Activated CD8-positive, alpha-beta T cell treated with anti-CD3 and anti-CD28 coated beads for 36 hours (primary cell): ENCODE data around the gene LIMS2. TPM values are rescaled to one million over a fixed set of nuclear protein-coding genes. Genes with fewer than 3 reads are reported as not detected.

Source experiments
- ATAC-seq: fragments of 200-7000 bp; cut with Tn5 transposase; one replicate; pipeline ENCODE4 v1.10.0; 2021; ENCODE audit warnings: mild to moderate bottlenecking, moderate library complexity
- CTCF ChIA-PET: fragments of 350-600 bp; sonication (Branson Sonifier 250); formaldehyde crosslinking; loops from one replicate; lab custom pipeline; 2021; ENCODE audit warnings: antibody characterized with exemption; lab: Charles Lee
- POLR2A ChIA-PET: fragments of 350-600 bp; sonication (Branson Sonifier 250); formaldehyde crosslinking; loops from one replicate; lab custom pipeline; 2021; ENCODE audit warnings: antibody characterized with exemption; lab: Charles Lee
- DNase-seq: peaks from one replicate; pipeline ENCODE4 v3.0.0-alpha.2; 2020
- H3K27ac Mint-ChIP-seq: one replicate; pipeline ENCODE4 v1.8.0; 2021; ENCODE audit warnings: mild to moderate bottlenecking, mixed read lengths
- H3K27me3 Mint-ChIP-seq: one replicate; pipeline ENCODE4 v1.8.0; 2021; ENCODE audit warnings: mixed read lengths
- H3K36me3 Mint-ChIP-seq: one replicate; pipeline ENCODE4 v1.8.0; 2021; ENCODE audit warnings: low read depth, mixed read lengths
- H3K4me1 Mint-ChIP-seq: one replicate; pipeline ENCODE4 v1.8.0; 2021; ENCODE audit warnings: low read depth, mixed read lengths
- H3K4me3 Mint-ChIP-seq: one replicate; pipeline ENCODE4 v1.8.0; 2021; ENCODE audit warnings: mild to moderate bottlenecking, moderate library complexity, mixed read lengths
- H3K9me3 Mint-ChIP-seq: one replicate; pipeline ENCODE4 v1.8.0; 2021; ENCODE audit warnings: mixed read lengths
- CTCF ChIP-seq: fragments of 200-600 bp; IDR thresholded peaks from one replicate; pipeline ENCODE4 v1.8.0; 2022; ENCODE audit warnings: antibody characterized with exemption, mild to moderate bottlenecking
- intact Hi-C: fragments of 100-400 bp; cut with micrococcal nuclease; formaldehyde crosslinking; loops from one replicate; pipeline ENCODE4 v1.10.0; 2022
- total RNA-seq, 2 experiments: library from RNA; stranded (reverse); gene quantifications; one replicate each; pipeline ENCODE4 v1.2.3, GENCODE V29; 2021

The LIMS2 gene
- total RNA-seq, 2 experiments from 2014 or later, result 22.1 to 23.6 TPM

GRCh38 chr2:127626917-127627739 is 48.2 kb downstream of the LIMS2 start:
- ATAC-seq (no peak), DNase-seq (no peak)
- Mint-ChIP-seq H3K36me3 (no peaks in the 10 kb centered on the region), H3K27ac (no peak overlapping the region), H3K4me3 (no peak overlapping the region), H3K9me3 (no peaks in the 10 kb centered on the region), H3K27me3 (no peaks in the 10 kb centered on the region), H3K4me1 (no peaks in the 10 kb centered on the region)
- CTCF ChIA-PET, result interaction anchor here (1.0 kb wide), 1 partner anchor 36 kb away, joined by 3 read pairs; no protein-coding TSS in a partner anchor
- TF ChIP-seq CTCF, result no peak
- POLR2A ChIA-PET, result no interaction called here
- intact Hi-C loops, result loop anchor here (5.0 kb wide), 1 partner anchor 35 kb away; no protein-coding TSS in a partner anchor

DNA sequence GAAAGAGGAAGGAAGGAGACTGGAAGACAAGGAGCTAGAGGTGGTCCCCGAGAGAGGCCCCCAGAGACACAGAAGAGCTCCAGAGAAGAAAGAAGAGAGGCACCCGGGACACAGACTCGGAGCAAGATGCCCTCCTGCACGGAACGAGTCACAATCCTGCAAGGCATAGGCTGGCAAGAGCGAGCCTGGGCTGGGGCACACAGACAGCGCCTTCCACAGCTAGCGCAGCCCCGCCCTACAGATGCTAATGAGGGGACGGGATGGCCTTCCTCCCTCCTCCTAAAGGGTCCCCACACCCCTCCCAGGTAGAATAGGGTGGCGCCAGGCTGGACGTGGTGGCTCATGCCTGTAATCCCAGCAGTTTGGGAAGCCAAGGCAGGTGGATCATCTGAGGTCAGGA is 49.2 kb downstream of the LIMS2 start:
- ATAC-seq (no peak), DNase-seq (no peak)
- no peaks in the 10 kb centered on the region for H3K36me3 Mint-ChIP-seq
- H3K27me3 Mint-ChIP-seq, result no peaks in the 10 kb centered on the region
- ChIA-PET POLR2A (no interaction called here), CTCF (interaction anchor here (1.0 to 1.2 kb wide), 2 partner anchors 9 to 35 kb away, joined by 3 read pairs; no protein-coding TSS in a partner anchor)
- no peak for TF ChIP-seq CTCF
- intact Hi-C loops, result loop anchor here (5.0 kb wide), 1 partner anchor 34 kb away; no protein-coding TSS in a partner anchor
- H3K9me3 Mint-ChIP-seq, result no peaks in the 10 kb centered on the region
- no peak overlapping the region for H3K27ac Mint-ChIP-seq
- no peaks in the 10 kb centered on the region for H3K4me1 Mint-ChIP-seq
- no peak overlapping the region for H3K4me3 Mint-ChIP-seq

DNA sequence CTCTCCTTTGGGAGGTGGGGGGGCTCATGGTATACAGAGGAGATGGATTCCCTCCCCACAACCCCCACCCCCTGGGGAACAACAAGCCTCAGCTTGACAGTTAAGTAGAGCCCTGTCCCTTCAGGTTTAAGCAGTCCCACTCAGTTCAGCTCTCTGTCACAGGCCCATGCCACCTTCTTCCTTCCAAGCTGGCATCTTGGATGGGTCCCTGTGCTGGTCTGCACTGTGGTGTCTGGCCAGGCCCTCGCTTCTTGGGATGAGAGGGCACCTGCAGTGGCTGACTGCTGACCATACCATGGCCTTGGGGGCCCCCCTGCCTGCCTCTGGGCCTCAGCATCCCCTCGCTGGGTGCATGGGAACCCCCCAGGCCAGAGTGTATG is 49.8 kb downstream of the LIMS2 start:
- H3K9me3 Mint-ChIP-seq, result no peaks in the 10 kb centered on the region
- CTCF ChIA-PET, result interaction anchor here (1.2 kb wide), 1 partner anchor 9 kb away, joined by 3 read pairs; no protein-coding TSS in a partner anchor
- no peak for TF ChIP-seq CTCF
- DNase-seq (no peak), ATAC-seq (no peak)
- H3K27ac Mint-ChIP-seq, result no peak overlapping the region
- no peaks in the 10 kb centered on the region for H3K27me3 Mint-ChIP-seq
- H3K4me3 Mint-ChIP-seq, result no peak overlapping the region
- intact Hi-C loops, result loop anchor here (5.0 kb wide), 1 partner anchor 33 kb away; no protein-coding TSS in a partner anchor
- POLR2A ChIA-PET, result interaction anchor here (0.5 to 1.0 kb wide), 2 partner anchors 15 to 422 kb away, joined by 3 to 4 read pairs; no protein-coding TSS in a partner anchor
- H3K36me3 Mint-ChIP-seq, result no peaks in the 10 kb centered on the region
- H3K4me1 Mint-ChIP-seq, result no peaks in the 10 kb centered on the region

- no peak for ATAC-seq
- no peak overlapping the region for H3K27ac Mint-ChIP-seq
- H3K9me3 Mint-ChIP-seq, result no peaks in the 10 kb centered on the region
- no peak for DNase-seq
- no peak overlapping the region for H3K4me3 Mint-ChIP-seq
- POLR2A ChIA-PET, result interaction anchor here (0.5 to 1.0 kb wide), 2 partner anchors 16 to 421 kb away, joined by 3 to 4 read pairs; no protein-coding TSS in a partner anchor
- CTCF ChIA-PET, result interaction anchor here (1.2 kb wide), 1 partner anchor 8 kb away, joined by 3 read pairs; no protein-coding TSS in a partner anchor
- TF ChIP-seq CTCF, result no peak
- H3K36me3 Mint-ChIP-seq, result no peaks in the 10 kb centered on the region
- H3K27me3 Mint-ChIP-seq, result no peaks in the 10 kb centered on the region
- H3K4me1 Mint-ChIP-seq, result no peaks in the 10 kb centered on the region
- intact Hi-C loops, result loop anchor here (5.0 kb wide), 1 partner anchor 33 kb away; no protein-coding TSS in a partner anchor
These were observed 50.4 kb downstream of the LIMS2 start for GRCh38 chr2:127624756-127625571.
